ENCODE results near the gene FMNL2. TPM values are rescaled to one million over a fixed set of nuclear protein-coding genes. Genes with fewer than 3 reads are reported as not detected.

FMNL2 gene
- total and polyA plus RNA-seq, 4 donors: 1.5 to 9.3 (median 5.1) TPM

DNA sequence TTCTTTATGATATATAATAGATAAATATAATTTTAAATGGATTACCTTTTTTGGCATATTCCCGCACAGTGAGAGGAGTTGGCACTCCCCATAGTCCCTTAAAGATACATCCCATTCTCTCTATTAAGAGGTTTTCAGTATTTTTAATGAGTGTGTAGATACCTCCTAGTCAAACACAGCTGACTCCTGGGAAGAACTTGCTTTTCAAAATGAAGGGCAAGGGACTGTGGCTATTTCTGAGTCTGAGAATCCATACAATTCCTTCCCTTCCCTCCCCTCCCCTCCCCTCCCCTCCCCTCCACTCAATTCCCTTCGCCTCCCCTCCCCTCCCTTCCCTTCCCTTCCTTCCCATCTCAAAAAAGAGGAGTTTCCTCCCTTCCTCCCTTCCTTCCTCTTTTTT is 288.8 kb downstream of the FMNL2 start:
- WGBS: 95% methylated on average over 1 of the region's 2 CpGs
- no peak overlapping the region for H3K27ac ChIP-seq (ENCODE audit: low read depth in 1 of 2, low read length in 2 of 2)
- H3K27me3 ChIP-seq (ENCODE audit: control insufficient read depth in 4 of 4, insufficient read depth in 4 of 4, low read length in 3 of 4): no peaks in the 10 kb centered on the region
- H3K9me3 ChIP-seq (ENCODE audit: control insufficient read depth in 4 of 4, low read length in 3 of 4): no peaks in the 10 kb centered on the region
- DNase-seq (ENCODE audit: low spot score): no peak
- TF ChIP-seq RXRA (IDR thresholded peaks at IDR 0.05): no peak
- no peak for TF ChIP-seq JUND (IDR thresholded peaks at IDR 0.05)
- no peak for TF ChIP-seq SP1 (IDR thresholded peaks at IDR 0.05)
- no peak for TF ChIP-seq TAF1 (conservative IDR thresholded peaks at IDR 0.05)
- TF ChIP-seq HNF4A (conservative IDR thresholded peaks at IDR 0.05): no peak
- TF ChIP-seq, protein P1, sequence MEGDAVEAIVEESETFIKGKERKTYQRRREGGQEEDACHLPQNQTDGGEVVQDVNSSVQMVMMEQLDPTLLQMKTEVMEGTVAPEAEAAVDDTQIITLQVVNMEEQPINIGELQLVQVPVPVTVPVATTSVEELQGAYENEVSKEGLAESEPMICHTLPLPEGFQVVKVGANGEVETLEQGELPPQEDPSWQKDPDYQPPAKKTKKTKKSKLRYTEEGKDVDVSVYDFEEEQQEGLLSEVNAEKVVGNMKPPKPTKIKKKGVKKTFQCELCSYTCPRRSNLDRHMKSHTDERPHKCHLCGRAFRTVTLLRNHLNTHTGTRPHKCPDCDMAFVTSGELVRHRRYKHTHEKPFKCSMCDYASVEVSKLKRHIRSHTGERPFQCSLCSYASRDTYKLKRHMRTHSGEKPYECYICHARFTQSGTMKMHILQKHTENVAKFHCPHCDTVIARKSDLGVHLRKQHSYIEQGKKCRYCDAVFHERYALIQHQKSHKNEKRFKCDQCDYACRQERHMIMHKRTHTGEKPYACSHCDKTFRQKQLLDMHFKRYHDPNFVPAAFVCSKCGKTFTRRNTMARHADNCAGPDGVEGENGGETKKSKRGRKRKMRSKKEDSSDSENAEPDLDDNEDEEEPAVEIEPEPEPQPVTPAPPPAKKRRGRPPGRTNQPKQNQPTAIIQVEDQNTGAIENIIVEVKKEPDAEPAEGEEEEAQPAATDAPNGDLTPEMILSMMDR (IDR thresholded peaks at IDR 0.05; ENCODE audit: low read depth, low read length, missing input control): no peak
- no peak for TF ChIP-seq GABPA (IDR thresholded peaks at IDR 0.05 in 1 of 2, conservative IDR thresholded peaks at IDR 0.05 in 1 of 2)
- TF ChIP-seq YY1 (IDR thresholded peaks at IDR 0.05): no peak
- no peak for TF ChIP-seq RAD21 (IDR thresholded peaks at IDR 0.05)
- TF ChIP-seq, protein P2, sequence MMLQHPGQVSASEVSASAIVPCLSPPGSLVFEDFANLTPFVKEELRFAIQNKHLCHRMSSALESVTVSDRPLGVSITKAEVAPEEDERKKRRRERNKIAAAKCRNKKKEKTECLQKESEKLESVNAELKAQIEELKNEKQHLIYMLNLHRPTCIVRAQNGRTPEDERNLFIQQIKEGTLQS (IDR thresholded peaks at IDR 0.05): no peak
- TF ChIP-seq FOXA2 (IDR thresholded peaks at IDR 0.05): no peak
- TF ChIP-seq NR2F2 (IDR thresholded peaks at IDR 0.05): no peak
- H3K4me3 ChIP-seq (ENCODE audit: low read depth in 1 of 3, low read length in 3 of 3): no peak overlapping the region
- no peaks in the 10 kb centered on the region for H3K4me1 ChIP-seq (ENCODE audit: control insufficient read depth in 4 of 4, insufficient read depth in 4 of 4, low read length in 3 of 4)
- no peaks in the 10 kb centered on the region for H3K36me3 ChIP-seq (ENCODE audit: control insufficient read depth in 4 of 4, insufficient read depth in 3 of 4, low read depth in 1 of 4, low read length in 3 of 4)
- H3K9ac ChIP-seq (ENCODE audit: low read depth in 1 of 2, low read length in 2 of 2): no peak overlapping the region

DNA sequence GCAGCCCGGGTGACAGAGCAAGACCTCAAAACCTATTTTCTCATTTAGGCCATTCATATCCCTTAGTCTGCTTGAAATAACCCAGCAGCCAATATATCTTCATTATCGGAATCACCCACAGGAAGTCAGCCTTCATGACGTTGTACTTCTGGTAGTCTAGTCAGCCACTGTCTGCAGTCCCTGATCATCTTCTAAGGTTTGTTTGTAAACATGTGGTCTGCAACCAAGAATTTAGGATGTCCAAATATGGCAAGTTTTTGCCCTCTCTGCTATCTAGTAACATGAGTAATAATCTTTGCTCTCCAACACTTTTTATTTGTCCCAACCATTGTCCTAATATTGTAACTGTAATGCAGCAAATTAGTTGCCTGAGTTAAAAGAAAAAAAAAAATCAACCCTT is 289.8 kb downstream of the FMNL2 start:
- no peaks in the 10 kb centered on the region for H3K9me3 ChIP-seq (ENCODE audit: control insufficient read depth in 4 of 4, low read length in 3 of 4)
- no peaks in the 10 kb centered on the region for H3K27me3 ChIP-seq (ENCODE audit: control insufficient read depth in 4 of 4, insufficient read depth in 4 of 4, low read length in 3 of 4)
- H3K36me3 ChIP-seq (ENCODE audit: control insufficient read depth in 4 of 4, insufficient read depth in 3 of 4, low read depth in 1 of 4, low read length in 3 of 4): no peaks in the 10 kb centered on the region
- no peaks in the 10 kb centered on the region for H3K4me1 ChIP-seq (ENCODE audit: control insufficient read depth in 4 of 4, insufficient read depth in 4 of 4, low read length in 3 of 4)
- TF ChIP-seq, protein P1 (IDR thresholded peaks at IDR 0.05; ENCODE audit: low read depth, low read length, missing input control): no peak
- TF ChIP-seq, protein P3, sequence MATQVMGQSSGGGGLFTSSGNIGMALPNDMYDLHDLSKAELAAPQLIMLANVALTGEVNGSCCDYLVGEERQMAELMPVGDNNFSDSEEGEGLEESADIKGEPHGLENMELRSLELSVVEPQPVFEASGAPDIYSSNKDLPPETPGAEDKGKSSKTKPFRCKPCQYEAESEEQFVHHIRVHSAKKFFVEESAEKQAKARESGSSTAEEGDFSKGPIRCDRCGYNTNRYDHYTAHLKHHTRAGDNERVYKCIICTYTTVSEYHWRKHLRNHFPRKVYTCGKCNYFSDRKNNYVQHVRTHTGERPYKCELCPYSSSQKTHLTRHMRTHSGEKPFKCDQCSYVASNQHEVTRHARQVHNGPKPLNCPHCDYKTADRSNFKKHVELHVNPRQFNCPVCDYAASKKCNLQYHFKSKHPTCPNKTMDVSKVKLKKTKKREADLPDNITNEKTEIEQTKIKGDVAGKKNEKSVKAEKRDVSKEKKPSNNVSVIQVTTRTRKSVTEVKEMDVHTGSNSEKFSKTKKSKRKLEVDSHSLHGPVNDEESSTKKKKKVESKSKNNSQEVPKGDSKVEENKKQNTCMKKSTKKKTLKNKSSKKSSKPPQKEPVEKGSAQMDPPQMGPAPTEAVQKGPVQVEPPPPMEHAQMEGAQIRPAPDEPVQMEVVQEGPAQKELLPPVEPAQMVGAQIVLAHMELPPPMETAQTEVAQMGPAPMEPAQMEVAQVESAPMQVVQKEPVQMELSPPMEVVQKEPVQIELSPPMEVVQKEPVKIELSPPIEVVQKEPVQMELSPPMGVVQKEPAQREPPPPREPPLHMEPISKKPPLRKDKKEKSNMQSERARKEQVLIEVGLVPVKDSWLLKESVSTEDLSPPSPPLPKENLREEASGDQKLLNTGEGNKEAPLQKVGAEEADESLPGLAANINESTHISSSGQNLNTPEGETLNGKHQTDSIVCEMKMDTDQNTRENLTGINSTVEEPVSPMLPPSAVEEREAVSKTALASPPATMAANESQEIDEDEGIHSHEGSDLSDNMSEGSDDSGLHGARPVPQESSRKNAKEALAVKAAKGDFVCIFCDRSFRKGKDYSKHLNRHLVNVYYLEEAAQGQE (IDR thresholded peaks at IDR 0.05): no peak
- TF ChIP-seq, protein P2 (IDR thresholded peaks at IDR 0.05): no peak
- no peak for TF ChIP-seq RAD21 (IDR thresholded peaks at IDR 0.05)
- TF ChIP-seq EGR1 (IDR thresholded peaks at IDR 0.05; ENCODE audit: low read depth in 2 of 2): no peak
- TF ChIP-seq FOXA1 (IDR thresholded peaks at IDR 0.05): no peak
- no peak for TF ChIP-seq GABPA (IDR thresholded peaks at IDR 0.05 in 1 of 2, conservative IDR thresholded peaks at IDR 0.05 in 1 of 2)
- TF ChIP-seq HNF4A (conservative IDR thresholded peaks at IDR 0.05): no peak
- TF ChIP-seq YY1 (IDR thresholded peaks at IDR 0.05): no peak
- TF ChIP-seq FOXA2 (IDR thresholded peaks at IDR 0.05): no peak
- TF ChIP-seq, protein P4, sequence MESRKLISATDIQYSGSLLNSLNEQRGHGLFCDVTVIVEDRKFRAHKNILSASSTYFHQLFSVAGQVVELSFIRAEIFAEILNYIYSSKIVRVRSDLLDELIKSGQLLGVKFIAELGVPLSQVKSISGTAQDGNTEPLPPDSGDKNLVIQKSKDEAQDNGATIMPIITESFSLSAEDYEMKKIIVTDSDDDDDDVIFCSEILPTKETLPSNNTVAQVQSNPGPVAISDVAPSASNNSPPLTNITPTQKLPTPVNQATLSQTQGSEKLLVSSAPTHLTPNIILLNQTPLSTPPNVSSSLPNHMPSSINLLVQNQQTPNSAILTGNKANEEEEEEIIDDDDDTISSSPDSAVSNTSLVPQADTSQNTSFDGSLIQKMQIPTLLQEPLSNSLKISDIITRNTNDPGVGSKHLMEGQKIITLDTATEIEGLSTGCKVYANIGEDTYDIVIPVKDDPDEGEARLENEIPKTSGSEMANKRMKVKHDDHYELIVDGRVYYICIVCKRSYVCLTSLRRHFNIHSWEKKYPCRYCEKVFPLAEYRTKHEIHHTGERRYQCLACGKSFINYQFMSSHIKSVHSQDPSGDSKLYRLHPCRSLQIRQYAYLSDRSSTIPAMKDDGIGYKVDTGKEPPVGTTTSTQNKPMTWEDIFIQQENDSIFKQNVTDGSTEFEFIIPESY (IDR thresholded peaks at IDR 0.05): no peak
- no peak for TF ChIP-seq JUND (IDR thresholded peaks at IDR 0.05)
- TF ChIP-seq, protein P5, sequence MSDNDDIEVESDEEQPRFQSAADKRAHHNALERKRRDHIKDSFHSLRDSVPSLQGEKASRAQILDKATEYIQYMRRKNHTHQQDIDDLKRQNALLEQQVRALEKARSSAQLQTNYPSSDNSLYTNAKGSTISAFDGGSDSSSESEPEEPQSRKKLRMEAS (IDR thresholded peaks at IDR 0.05): no peak
- TF ChIP-seq SP1 (IDR thresholded peaks at IDR 0.05): no peak
- TF ChIP-seq TAF1 (conservative IDR thresholded peaks at IDR 0.05): no peak
- no peak for TF ChIP-seq RXRA (IDR thresholded peaks at IDR 0.05)
- no peak for TF ChIP-seq HNF4G (IDR thresholded peaks at IDR 0.05)
- TF ChIP-seq NR2F2 (IDR thresholded peaks at IDR 0.05): no peak
- H3K9ac ChIP-seq (ENCODE audit: low read depth in 1 of 2, low read length in 2 of 2): no peak overlapping the region
- H3K27ac ChIP-seq (ENCODE audit: low read depth in 1 of 2, low read length in 2 of 2): no peak overlapping the region
- WGBS: 76% methylated on average over 3 of the region's 3 CpGs
- no peak for DNase-seq (ENCODE audit: low spot score)
- H3K4me3 ChIP-seq (ENCODE audit: low read depth in 1 of 3, low read length in 3 of 3): no peak overlapping the region
